Spleen (tissue), 11 donors: Measurements from ENCODE around the gene TMEM88. TPM values are rescaled to one million over a fixed set of nuclear protein-coding genes. Genes with fewer than 3 reads are reported as not detected.

Experiments
- DNase-seq: peaks from one replicate; pipeline ENCODE4 v3.0.0-alpha.2; 2020
- H3K27ac ChIP-seq, 8 donors: fragments of 200-600 bp; sonication (generic) in 7 of 8; 1 replicate in 4 of 8; 2 replicates in 4 of 8; pipeline versions ENCODE4 v1.5.0 to v1.8.0; 2016 to 2021; ENCODE audit warnings: inconsistent platforms in 4 of 8, mild to moderate bottlenecking in 4 of 8, moderate library complexity in 1 of 8
- H3K27me3 ChIP-seq, 7 donors: fragments of 200-600 bp; sonication (generic) in 6 of 7; replicated peaks in 1 of 7; 1 replicate in 4 of 7; 2 replicates in 3 of 7; pipeline versions ENCODE4 v1.5.0 to v1.8.0; 2016 to 2021; ENCODE audit warnings: inconsistent platforms in 3 of 7, mild to moderate bottlenecking in 1 of 7
- H3K36me3 ChIP-seq, 6 donors: fragments of 200-600 bp; sonication (generic) in 5 of 6; 1 replicate in 4 of 6; 2 replicates in 2 of 6; pipeline versions ENCODE4 v1.5.0 to v1.8.0; 2016 to 2021; ENCODE audit warnings: inconsistent platforms in 2 of 6
- H3K4me1 ChIP-seq, 6 donors: fragments of 200-600 bp; sonication (generic) in 5 of 6; 1 replicate in 3 of 6; 2 replicates in 3 of 6; pipeline versions ENCODE4 v1.5.0 to v1.8.0; 2016 to 2021; ENCODE audit warnings: inconsistent platforms in 3 of 6
- H3K4me3 ChIP-seq, 8 donors: fragments of 200-600 bp; sonication (generic) in 7 of 8; 1 replicate in 4 of 8; 2 replicates in 4 of 8; pipeline versions ENCODE4 v1.5.0 to v1.8.0; 2016 to 2021; ENCODE audit warnings: inconsistent platforms in 4 of 8, mild to moderate bottlenecking in 4 of 8, moderate library complexity in 2 of 8
- H3K9me3 ChIP-seq, 8 donors: fragments of 200-600 bp; sonication (generic) in 7 of 8; 1 replicate in 4 of 8; 2 replicates in 4 of 8; pipeline versions ENCODE4 v1.5.0 to v1.8.0; 2016 to 2021; ENCODE audit warnings: inconsistent platforms in 4 of 8
- CTCF ChIP-seq, 11 experiments: fragments of 200-600 bp in 7 of 11; fragments of 450-650 bp in 4 of 11; sonication (generic) in 4 of 11; IDR thresholded peaks in 8 of 11; conservative IDR thresholded peaks in 3 of 11; 1 replicate in 7 of 11; 2 replicates in 4 of 11; pipeline versions ENCODE4 v1.4.0 to v1.8.0; 2016 to 2021; ENCODE audit warnings: antibody characterized with exemption in 11 of 11, inconsistent platforms in 4 of 11, mild to moderate bottlenecking in 1 of 11
- POLR2A ChIP-seq, 3 donors: fragments of 450-650 bp; IDR thresholded peaks; one replicate each; pipeline ENCODE4 v1.5.1; 2017; ENCODE audit warnings: antibody characterized with exemption in 3 of 3, mild to moderate bottlenecking in 1 of 3
- POLR2AphosphoS5 ChIP-seq, 3 donors: sonication (generic); formaldehyde crosslinking; IDR thresholded peaks; one replicate each; pipeline ENCODE4 v1.5.1; 2017; ENCODE audit warnings: antibody characterized with exemption in 3 of 3
- WGBS, 5 donors: extraction: QIAGEN DNeasy Blood & Tissue Kit in 3 of 5; methylation state at CpG; one replicate each; pipeline versions ENCODE4 v1.1.5 to v1.1.7; 2013 to 2018; 5-methylcytosine and 5-hydroxymethylcytosine counted together
- intact Hi-C: fragments of 100-400 bp; cut with DNase I; formaldehyde crosslinking; loops from one replicate; pipeline ENCODE4 v1.15.0; 2023; ENCODE audit warnings: low total_unique reads
- polyA plus RNA-seq, 3 donors: library from polyadenylated mRNA; stranded (reverse); fragments of 200-250 nt; gene quantifications; one replicate each; pipeline ENCODE4 v1.2.1, GENCODE V29; 2013
- total RNA-seq, 7 donors: library from RNA; depleted of rRNA in 3 of 7; stranded (reverse); fragments of >200 nt in 3 of 7; fragmentation: NEBNext Ultra II Directional in 4 of 7; extraction: Animal tissue kit (Norgen Biotek cat#: 25700) in 4 of 7; gene quantifications; one replicate each; pipeline versions ENCODE4 v1.1.0 to v1.2.1, GENCODE V29; 2016 to 2021
- donor health status: healthy with polysubstance abuse.
- donor health status: DM: no; HTN: no; CAD: no; lungs with moderate emphysema.
- donor health status: DM: no; HTN: no; CAD: no.
- donor health status: Bipolar disorder and iron deficiency.
- donor health status: healthy.
- donor health status: DM: no; HTN: no; CAD: no.
- donor health status: DM: yes; HTN: yes; CAD: no.

TMEM88 gene
- total and polyA plus RNA-seq, 10 donors: 5.2 to 31.8 (median 14.5) TPM

- 0 to 1% (median 1%) methylated on average over 26 to 49 of the region's 49 CpGs for WGBS, 5 donors
- intact Hi-C loops: no loop called here
Measured at GRCh38 chr17:7833795-7834541, 20.9 kb upstream of the TMEM88 start, which contains the start of gene KDM6B. Gene KDM6B, plus strand, starts transcription at chr17:7834217. Its CDS starts 11,338 bp downstream, at chr17:7845555.

GRCh38 chr17:7834542-7834956 is 20.3 kb upstream of the TMEM88 start:
- H3K4me1 ChIP-seq: peaks cover 33 to 63% (median 43%) of the 10 kb centered on the region in 6 donors
- 0 to 1% (median 1%) methylated on average over 11 to 20 of the region's 20 CpGs for WGBS, 5 donors
- DNase-seq: peak; percentile 94
- intact Hi-C loops: no loop called here
- TF ChIP-seq CTCF (IDR thresholded peaks at IDR 0.05 in 8 of 11, conservative IDR thresholded peaks at IDR 0.05 in 3 of 11) (no peak), POLR2AphosphoS5 (IDR thresholded peaks at IDR 0.05) (no peak), POLR2A (IDR thresholded peaks at IDR 0.05) (no peak)
- H3K27ac ChIP-seq: peak overlapping the region; percentile 88 to 100 (median 95)
- peaks cover 0 to 6% (median 0%) of the 10 kb centered on the region in 7 donors for H3K27me3 ChIP-seq
- H3K36me3 ChIP-seq: peaks cover 0 to 2% (median 0%) of the 10 kb centered on the region in 6 donors
- H3K9me3 ChIP-seq: no peaks in the 10 kb centered on the region
- peak overlapping the region; percentile 72 to 86 (median 83) for H3K4me3 ChIP-seq

More at GRCh38 chr17:7833795-7834541, 20.9 kb upstream of the TMEM88 start, which contains the start of gene KDM6B:
- Histone ChIP-seq H3K27me3 (peaks cover 0 to 6% (median 0%) of the 10 kb centered on the region in 7 donors), H3K36me3 (no peaks in the 10 kb centered on the region), H3K9me3 (no peaks in the 10 kb centered on the region), H3K4me1 (peaks cover 27 to 57% (median 37%) of the 10 kb centered on the region in 6 donors), H3K4me3 (peak within 1 kb of the TSS; percentile 72 to 86 (median 83)), H3K27ac (peak within 1 kb of the TSS; percentile 88 to 100 (median 95))
- TF ChIP-seq POLR2A (IDR thresholded peaks at IDR 0.05): no peak
- TF ChIP-seq POLR2AphosphoS5 (IDR thresholded peaks at IDR 0.05): peak; percentile 17 to 82 (median 75)
- peak in 4 of 11 experiments; percentile 23 to 44 (median 38) for TF ChIP-seq CTCF (IDR thresholded peaks at IDR 0.05 in 8 of 11, conservative IDR thresholded peaks at IDR 0.05 in 3 of 11)
- DNase-seq: peak; percentile 97

GRCh38 chr17:7834957-7835813 is 19.7 kb upstream of the TMEM88 start:
- WGBS, 5 donors: 0 to 1% (median 1%) methylated on average over 39 to 69 of the region's 69 CpGs
- H3K36me3 ChIP-seq: peaks cover 0 to 8% (median 0%) of the 10 kb centered on the region in 6 donors
- peak; percentile 95 for DNase-seq
- peaks cover 0 to 6% (median 0%) of the 10 kb centered on the region in 7 donors for H3K27me3 ChIP-seq
- peak overlapping the region; percentile 88 to 100 (median 95) for H3K27ac ChIP-seq
- H3K4me1 ChIP-seq: peaks cover 33 to 69% (median 50%) of the 10 kb centered on the region in 6 donors
- no peaks in the 10 kb centered on the region for H3K9me3 ChIP-seq
- TF ChIP-seq POLR2AphosphoS5 (IDR thresholded peaks at IDR 0.05) (peak; percentile 87 to 93 (median 87)), POLR2A (IDR thresholded peaks at IDR 0.05) (peak in 2 of 3 donors; percentile 63 to 66), CTCF (IDR thresholded peaks at IDR 0.05 in 8 of 11, conservative IDR thresholded peaks at IDR 0.05 in 3 of 11) (peak; percentile 73 to 92 (median 89))
- peak overlapping the region; percentile 72 to 86 (median 83) for H3K4me3 ChIP-seq
- intact Hi-C loops: no loop called here
